CD4-positive, alpha-beta T cell treated with Interleukin-4 for 1 hour (primary cell): ENCODE results near the gene TMEM26.

Experiments used
- DNase-seq, 2 donors: peaks; one replicate each; pipeline ENCODE4 v3.0.0-alpha.2; 2020 to 2022

TMEM26 gene

DNA sequence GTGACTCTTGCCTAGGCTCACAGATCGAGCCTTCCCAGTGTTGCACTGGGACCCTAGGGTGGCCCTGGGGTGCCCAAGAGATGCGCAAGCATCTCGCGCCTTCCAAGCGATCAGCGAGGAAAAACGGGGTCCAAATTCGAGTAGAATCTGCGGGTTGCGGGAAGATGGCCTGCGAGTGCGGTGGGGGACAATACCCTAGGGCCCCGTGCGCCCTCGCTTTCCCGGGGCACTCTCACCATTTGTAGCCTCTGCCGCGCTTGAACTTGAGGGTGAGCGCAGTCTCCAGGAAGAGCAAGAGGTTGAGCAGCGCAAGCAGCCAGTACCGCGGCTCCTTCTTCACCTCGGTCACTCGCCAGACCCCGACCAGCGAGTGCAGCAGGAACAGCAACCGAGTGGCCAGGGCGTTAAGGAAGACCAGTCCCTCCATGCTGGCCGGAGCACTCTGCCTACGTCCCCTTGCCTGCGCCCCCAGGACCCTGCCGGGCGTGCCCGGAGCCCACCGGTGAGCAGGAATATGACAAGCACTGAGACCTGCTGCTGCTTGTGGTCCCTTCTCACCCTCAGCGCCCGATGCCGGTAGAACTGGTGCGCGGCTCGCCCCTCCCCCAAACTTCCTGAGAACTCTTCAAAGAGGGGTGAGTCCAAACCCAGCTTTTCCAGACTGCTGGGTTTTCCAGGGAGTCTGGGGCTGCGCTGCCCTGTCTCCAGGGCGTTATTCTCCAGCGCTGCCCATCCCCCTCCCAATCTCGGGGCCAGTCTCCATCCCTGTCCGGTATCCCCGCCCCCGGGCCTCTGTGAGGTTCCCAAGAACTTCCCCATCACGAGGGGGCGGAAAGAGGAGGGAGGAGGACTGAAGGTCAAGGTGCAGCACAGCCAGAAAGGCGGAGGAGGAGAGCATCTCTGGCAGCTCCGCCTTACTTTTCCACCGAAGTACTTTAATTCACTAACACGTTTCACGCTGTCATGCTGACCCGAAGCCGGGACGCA, at the start of gene TMEM26:
TMEM26 (minus strand) TSS at position 727 of the 987 bp plus-strand sequence; CDS start at position 427, 300 bp downstream.
- DNase-seq = no peak

DNA sequence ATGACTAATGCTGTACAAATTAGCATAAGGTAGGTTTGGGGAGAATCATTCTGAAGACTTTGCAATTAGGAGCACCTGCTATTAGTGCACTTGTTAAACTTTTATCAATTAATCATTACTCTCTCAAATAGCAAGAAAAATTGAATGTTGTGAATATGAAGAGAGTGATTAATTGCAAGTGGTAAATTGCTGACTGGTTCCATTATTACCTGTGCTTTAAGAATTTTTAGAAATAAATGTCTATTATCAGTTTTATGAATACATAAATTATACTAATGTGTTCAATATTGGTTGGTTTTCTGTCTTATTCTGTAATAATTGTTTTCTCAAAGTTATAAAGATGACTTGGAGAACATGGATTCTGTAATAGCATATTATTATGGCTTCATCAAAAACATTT, 47.3 kb upstream of the TMEM26 start:
- DNase-seq = no peak

DNA sequence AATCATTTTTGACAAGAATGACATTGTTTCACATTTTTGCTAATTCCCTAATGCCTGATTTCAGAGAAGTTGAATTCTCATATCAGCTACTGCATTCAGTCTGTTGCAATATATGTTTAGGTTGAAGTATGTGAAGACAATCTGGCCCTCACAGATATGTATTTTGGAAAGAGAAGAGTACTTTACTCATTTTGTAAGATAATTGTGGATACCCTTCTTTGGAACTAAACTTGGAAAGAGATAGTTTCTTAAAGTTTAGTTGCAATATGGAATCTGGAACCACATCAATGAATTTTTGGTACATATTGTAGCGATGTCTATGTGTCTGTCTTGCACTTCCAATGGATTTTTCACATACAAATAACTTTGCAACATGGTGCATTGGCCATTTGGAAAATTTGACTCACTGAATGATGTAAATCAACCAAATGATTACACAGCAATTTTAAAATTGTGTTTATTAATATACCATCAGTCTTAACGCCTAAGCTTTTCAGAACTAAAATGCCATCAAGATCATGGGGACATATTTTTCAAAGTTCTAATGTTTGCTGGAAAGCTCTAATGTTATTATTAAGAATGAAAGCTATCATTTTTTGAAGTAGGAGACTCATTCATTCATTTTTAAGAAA, 39.3 kb upstream of the TMEM26 start:
- no peak for DNase-seq

DNA sequence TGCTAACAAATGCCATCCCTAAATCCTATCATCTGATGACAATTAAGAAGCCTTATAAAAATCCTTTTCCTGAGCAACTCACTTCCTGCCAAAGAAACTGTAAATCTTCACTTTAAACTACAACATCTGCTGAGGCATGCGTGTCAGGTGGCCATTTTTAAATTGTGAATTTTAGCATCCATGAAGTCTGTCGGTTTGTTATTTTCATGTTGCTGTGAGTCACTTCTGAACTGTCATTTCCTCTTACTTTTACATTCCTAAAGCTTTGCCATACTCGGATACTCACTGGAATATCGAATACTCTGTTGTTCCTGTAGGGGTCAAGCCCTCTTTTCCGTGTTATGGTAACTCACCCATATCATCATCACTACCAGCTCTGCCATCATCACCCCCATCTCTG, 34.3 kb upstream of the TMEM26 start:
- no peak for DNase-seq

DNA sequence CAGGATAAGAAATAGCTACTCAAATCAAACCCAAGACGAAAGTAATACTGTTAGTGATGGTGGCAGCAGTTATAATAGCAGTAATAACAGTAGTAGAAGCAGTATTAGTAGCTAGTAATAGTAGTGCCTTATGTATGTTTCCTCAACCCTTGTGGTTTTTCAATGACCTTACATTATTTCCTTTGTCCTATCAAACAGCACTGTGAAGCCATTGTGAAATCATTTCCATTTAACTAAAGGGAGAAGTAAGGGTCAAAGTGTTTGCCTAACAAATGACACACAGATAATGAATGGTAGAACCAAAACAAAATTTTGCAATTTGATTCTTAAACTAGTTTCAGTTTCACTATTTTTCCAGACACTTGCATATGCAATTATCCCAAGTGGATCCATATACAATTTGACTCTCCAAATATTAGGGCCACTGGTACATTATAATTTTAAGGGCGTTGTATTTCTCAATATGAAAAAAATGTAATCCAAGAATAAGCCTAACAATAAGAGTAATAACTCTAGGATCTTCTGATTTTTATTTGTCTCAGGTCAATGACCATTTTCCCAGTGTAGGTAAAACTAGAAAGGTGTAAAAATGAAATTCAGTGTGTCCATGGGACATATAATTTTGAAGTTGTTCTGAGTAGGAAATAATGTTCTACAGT, 33.7 kb upstream of the TMEM26 start:
- DNase-seq = peak in 1 of 2 donors; percentile 11

DNA sequence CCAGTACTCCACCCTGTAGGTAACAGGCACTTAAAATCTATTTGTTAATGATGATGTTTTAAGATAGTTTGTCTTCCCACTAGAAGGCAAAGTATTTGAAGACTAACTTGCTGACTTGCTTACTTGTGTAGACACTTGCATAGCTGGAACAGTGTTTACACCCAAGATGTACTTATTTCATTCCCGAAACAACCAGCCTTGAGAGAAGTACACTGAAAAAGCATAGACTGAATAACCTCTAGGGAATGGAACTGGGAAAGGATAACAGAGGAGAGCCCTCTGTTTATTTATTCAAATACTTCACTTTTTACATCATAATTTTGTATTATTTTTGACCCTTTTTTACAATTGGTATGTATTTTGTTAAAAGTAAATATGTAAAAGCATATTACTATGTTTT, 33.1 kb upstream of the TMEM26 start:
- DNase-seq = no peak

DNA sequence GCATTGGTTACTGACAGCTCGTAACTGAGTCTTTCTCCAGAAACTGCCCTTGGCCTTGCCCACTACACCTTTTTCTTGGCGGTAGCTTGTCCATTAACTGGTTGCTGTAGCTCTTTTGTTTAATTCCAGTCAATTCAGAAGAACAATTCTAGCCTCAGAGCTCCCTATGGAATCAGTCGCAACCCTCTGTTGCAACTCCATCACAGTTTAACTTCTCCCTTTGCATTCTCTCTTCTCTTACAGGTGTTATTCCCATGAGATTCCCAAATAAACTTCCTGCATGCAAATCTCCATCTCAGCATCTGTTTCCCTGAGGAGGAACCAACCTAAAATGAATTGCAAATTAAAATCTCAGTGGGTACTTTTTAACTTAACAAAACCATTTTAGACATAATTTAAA, 28.4 kb upstream of the TMEM26 start:
- no peak for DNase-seq

DNA sequence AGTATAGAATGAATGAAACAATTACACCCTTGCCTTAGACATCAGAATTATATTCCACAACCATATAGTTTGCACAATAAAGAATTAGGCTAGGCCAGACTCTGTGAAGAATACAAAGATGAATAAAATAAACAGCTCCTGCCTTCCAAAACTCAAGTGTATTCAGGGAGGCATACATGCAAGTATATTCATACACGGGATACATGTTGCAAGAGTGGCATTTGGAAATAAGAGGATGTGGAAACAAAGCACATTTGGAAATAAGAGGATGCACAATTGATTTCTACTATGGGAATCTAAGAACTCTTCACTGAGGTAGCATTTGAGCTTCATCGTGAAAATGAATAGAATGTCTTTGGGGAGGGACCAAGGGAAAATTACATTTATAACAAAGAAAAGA, 27.0 kb upstream of the TMEM26 start:
- no peak for DNase-seq

DNA sequence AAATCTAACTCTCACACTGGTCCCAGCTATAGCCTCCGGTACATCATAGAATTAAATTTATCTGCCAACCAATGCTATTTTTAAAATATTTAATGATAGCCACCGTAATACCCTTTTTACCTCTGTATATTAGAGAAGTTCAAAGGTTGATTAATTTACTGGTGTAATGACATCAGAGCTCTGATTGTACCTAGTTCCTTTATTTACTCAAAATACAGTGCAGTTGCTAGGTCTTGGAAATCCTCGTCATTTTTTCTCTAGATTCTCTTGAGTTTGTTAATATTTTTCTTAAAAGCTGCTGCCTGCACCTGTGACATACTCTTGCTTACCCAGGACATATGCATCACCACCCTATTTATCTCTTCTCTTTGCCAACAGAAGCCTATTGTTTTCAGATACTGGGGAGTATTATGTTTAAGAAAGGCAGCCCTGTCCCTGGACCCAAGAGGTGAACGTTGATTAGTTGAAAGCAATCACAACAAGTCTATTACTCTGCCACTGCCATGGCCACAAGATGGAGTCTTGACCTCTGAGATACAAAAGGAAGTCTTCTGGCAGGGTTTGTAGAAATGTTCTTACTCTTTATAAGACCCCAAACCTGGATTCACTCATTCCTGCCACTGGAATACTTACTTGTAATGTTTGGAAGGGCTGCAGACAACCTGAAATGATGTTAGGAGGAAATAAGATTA, 25.6 kb upstream of the TMEM26 start:
- no peak for DNase-seq

DNA sequence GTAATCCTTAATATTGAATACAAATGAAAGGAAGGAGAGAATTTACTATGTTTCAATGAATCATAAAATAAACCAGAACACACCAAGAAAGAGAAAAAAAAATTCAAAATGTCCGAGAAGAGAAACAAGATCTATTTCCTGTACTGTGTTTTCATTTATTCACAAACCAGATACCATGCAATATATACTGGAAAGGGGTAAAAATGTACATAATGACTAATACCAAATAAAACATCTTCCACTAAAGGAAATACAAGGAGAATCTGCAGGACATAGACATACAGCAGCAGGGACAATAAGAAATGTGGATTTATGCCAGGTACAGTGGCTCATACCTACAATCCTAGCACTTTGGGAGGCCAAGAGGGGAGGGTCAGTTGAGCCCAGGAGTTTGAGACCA, 24.3 kb upstream of the TMEM26 start:
- no peak for DNase-seq

DNA sequence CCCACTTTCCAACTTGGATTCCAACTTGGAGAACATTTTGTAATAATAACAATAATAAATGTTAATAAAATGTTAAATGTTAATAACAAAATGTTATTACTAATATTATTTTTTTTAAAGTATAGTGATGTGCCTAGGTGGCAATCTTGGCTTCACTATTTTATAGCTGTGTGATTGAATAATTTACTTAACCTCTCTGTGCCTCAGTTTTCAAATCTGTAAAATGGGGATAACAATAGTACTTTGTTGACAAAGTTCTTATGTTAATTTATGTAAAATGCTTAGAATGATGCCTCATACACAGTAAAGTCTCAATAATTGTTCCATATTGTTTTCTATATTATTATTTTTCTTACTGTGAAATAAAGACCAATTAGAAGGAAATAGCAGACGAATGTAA, 23.3 kb upstream of the TMEM26 start:
- no peak for DNase-seq

DNA sequence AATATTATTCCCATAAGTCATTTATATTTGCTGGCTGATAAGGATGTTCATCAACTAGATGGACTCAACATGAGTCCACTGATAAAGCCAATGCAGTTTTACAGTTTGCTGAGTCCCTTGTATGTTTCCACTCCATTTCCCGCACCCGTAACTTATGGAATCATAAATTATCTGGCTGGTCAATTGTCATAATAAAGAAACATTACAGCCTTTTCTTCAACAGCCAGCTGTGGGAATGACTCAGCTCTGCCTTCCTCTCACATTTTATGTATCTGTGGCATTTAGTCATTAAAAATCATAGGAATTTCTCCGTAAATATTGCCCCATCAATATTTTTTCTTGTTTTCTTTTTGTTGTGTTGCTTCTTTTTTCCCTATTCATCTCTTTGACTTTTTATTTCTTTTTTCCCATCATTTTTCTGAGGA, 22.3 kb upstream of the TMEM26 start:
- DNase-seq = no peak

DNA sequence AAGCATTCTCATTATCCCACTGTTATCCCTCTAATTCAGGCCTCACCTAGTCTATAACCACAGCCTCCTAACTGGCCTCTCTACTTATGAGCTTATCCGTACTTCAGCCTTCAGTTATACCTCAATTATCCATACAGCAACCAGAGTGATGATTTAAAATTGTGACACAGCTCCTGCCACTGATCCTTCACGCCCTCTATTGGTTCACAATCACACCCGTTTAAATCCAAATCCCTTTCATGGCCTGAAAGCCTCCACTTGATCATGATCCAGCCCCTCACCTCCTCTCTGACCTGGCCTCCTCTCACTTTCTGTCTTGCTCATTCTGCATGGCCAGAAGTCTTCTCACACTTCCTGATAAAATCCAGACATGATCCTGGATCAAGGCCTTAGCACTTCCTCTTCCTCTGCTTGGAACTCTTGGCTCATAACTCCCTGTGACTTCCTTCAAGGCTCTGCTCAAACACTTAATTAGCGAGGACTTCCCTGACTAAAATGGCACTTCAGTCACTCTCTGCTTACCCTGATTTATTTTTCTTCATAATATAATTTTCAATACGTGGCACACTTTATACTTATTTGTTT, 19.0 kb upstream of the TMEM26 start:
- DNase-seq = no peak

DNA sequence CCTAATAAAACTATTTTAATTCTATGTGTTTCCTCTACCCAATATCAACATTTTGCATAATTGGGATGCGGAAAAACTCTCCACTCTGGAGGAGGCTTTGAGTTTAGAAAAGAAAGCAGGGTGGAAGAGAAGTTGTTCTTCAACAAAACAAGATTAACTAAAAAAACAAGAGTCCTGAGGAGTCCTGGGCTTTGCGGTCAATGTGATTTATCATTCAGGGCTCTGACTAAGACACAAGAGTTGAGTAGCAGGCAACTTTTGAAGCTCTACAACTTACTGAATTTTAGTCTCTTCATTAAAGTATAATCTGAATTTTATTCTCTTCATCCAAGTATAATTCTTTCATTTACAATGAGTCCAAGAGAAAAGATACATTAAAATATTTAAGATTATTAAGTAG, 18.3 kb upstream of the TMEM26 start:
- no peak for DNase-seq

DNA sequence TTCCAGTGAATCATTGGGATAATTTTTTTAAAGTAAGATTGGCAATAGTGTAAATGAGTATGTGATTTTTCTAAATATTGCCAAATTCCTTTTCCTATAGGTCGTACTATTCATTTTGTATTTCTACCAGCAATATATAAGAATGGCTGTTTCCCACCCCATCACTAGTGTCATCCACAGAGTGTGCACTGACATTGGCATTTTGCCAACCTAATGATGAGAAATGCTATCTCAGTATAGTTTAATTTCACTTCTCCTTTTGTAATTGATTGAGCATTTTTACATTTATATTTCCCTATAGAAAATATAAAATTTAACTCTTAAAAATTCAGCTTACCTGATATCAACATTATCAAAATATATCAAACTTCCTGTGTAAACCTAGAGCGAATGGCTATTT, 17.6 kb upstream of the TMEM26 start:
- no peak for DNase-seq

DNA sequence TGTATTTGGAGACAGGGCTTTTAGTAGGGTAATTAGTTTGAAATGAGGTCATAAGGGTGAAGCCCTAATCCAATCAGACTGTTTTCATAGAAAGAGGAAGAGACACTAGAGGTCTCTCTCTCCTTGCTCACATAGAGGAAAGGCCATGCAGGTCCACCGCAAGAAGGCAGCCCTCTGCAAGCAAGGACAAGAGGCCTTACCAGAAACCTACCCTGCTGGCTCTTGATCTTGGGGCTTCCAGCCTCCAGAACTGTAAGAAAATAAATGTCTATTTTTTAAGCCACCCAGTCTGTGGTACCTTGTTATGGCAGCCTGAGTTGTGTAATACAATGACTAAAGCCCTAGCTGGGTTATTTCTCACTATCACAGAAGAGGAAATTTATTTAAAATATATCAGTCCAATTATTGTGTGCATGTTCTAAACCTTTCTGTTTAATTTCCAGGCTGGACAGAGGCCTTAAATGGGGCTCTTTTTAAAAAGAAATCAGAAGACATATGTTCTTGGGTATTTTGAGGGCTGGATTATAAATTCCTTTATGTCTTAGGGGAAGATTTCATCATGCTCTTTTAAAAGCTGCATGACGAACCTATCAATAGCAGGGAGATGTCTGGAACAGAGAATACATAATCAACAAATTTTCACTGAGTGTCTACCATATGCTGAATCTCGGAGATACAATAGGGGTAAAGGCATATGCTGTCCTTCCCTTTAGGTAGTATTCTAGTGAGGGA, 12.9 kb upstream of the TMEM26 start:
- no peak for DNase-seq

DNA sequence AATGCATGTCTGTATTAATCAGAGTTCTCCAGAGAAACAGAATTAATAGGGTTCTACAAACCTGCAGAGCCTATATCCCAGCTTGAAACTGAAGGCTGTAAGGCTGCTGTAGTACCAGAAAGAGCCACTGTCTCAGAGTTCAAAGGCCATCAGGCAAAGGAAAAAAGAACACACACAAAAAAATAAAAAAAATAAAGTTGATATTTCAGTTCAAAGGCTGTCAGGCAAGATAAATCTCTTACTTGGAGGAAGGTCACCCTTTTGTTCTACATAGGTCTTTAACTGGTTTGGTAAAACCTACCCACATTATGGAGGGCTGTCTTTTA, 12.0 kb upstream of the TMEM26 start:
- no peak for DNase-seq

DNA sequence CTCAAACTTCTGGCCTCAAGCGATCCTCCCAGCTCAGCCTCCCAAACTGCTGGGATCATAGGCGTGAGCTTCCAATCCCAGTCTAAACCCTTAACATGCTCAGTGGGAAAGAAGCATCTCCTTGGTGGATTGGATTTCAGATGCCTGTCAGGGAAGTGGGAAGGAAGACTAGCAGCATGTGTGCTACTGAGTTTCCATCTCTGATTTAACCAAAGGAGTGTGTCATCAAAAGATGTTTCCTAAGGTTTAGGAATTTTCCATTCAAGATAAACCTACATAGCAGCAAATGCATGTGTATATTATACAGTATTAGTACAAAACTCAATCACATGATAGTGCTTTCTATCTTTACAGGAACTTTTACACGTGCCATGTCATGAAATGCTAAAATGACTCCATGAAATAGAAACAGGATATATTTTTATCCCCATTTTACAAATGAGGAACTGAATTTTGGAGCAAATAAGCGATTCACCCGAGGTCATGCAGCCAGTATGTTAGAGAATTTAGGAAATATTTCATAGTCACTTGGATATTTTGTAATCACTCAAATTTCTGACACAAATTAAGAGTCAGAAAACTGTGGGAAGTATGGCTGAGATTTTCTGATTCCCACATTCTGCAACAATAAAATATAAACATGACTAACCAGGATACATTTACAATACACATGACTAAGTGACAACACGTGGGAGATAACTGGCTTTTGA, 11.4 kb upstream of the TMEM26 start:
- no peak for DNase-seq

DNA sequence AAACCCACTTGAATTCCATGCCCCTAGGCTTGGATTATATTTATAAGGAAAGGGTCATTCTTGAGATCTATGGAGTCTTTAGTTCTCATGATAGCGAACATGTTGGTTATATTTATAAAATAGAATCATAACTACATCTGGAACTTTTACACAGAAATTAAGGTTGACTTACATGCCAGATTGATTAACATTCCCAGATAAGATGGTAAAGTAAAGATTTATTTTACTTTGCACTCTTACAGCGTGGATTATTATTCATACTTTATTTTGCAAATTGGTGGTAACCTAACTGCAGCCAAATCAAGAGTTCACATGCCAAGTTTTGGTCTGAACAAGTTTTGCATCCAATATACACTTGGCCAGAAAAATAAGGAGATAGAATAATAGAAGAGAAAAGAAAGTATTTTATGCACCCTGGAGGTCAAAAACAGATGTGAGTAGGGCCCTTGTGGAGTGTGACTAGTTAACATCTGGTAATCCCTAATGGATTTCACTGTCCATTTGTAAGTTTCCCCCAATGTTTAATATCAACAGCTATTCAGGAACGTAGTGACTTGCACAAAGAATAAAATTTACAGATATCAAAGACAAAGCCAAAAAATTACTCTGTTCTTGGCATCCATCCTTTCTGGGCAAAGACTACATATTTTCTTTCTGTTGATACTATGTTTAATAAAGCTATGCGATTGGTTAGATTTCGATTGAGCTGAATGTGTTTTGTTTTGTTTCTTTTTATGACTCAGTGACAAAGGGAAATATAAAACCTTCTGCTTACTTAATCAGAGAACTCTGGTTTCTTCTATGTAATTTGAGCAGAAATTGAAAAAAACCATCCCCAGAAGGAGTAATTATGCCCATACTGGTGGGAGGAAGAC, 10.1 kb upstream of the TMEM26 start:
- no peak for DNase-seq

DNA sequence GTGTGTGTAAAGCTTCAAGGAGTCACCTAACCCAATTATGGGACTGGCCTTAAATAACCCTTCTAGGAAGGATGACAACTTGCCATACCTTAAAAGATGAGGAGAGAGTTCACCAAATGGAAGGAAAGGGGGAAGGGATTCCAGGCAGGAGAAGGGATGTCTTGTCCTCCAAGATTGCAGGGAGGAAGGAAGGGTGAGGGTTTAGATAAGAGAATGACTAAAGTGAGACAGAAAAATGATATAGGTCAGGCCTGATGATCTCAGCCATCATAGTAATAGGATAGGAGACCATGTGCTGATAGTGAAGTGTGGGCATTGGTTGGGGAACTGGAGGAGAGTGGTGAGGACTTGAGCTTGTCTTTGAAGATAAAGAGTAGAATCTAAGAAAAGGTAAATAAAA, 7.7 kb upstream of the TMEM26 start:
- DNase-seq = no peak
